NCI-H748 (cell line): ENCODE measurements around the gene SPDEF.

Source experiments
- DNase-seq: peaks from one replicate; lab custom pipeline; 2025; ENCODE audit not compliant: unreplicated experiment; lab: John Stamatoyannopoulos, UW

SPDEF gene

DNA sequence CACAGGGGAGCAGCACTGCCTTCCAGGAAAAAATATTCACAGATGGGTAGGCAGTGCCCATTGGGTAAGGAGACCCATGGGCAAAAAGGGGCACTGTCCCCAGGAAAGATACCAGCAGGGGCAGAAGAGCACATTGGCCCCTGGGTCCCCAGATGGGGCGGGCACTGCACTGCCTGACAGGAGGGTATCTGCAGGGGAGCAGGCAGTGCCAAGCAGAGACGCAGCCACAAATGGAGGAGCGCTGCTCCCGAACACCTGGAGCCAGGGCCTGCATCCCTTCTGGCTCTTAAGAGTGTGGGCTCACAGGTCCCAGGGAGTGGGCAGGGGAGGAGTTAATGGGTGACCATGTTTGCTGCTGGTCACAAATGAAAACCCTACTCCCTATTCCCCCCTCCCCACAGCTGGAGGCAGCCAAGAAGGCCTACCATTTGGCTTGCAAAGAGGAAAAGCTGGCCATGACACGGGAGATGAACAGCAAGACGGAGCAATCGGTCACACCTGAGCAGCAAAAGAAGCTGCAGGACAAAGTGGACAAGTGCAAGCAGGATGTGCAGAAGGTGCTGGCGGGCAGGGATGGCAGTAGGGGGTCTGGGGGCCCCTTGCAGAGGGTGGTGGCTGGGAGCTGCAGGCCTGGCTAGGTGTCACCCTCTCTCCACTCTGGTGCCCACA is 27.0 kb downstream of the SPDEF start:
- DNase-seq = no peak

- peak; percentile 26 for DNase-seq
These were observed 28.1 kb downstream of the SPDEF start for GRCh38 chr6:34527751-34528670.

DNA sequence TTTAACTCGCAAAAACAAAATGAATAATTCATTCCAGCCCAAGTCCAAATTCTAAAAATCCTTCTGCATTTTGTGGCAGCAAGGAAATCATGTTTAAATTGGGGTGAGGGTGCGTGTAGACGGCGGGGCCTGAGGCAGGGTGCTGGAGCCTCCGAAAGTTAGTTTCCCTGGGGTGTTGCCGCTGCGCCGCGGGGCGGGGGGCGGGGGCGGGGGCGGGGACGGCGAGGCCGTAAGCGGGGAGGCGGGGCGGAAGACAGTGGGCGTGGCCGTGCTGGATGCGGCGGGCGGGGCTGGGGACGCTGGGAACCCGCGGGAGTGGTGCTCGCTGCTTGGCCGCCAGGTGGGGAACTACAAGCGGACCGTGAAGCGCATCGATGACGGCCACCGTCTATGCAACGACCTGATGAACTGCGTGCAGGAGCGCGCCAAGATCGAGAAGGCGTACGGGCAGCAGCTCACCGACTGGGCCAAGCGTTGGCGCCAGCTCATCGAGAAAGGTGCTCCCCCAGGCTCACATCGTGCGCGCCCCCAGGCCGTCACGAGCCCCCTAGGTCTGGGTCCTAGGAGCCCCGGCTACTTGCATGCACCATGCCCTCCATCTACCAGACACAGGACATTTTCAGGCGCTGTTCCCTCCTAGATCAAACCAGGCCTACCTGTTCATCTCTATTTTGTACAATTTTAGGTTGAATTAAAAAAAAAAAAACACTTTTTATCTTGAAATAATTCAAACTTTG is 29.0 kb downstream of the SPDEF start:
- DNase-seq = peak; percentile 96

- DNase-seq = no peak
These were observed 29.7 kb downstream of the SPDEF start for GRCh38 chr6:34526241-34526972.

- DNase-seq = no peak
These were observed 30.5 kb downstream of the SPDEF start for GRCh38 chr6:34525431-34526175.

GRCh38 chr6:34524971-34525370 is 31.2 kb downstream of the SPDEF start:
- DNase-seq = no peak

DNA sequence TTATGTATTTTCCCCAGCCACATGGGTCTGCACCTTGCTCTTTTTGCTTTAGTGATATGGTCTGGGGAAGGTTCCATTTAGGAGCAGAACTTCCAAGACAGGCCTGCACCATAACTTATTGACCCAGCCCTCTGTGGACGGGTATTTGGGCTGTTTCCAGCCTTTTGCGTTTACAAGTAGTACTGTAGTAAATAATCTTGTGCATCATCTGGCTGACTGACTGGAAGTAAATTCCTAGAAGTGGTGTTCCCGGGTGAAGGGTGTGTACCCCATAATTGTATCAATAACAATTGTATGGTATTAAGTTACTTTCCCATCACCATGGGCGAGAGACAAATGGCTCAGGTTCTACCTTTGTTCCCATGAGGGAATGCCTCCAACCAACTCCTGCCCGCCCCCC is 31.6 kb downstream of the SPDEF start:
- no peak for DNase-seq

DNA sequence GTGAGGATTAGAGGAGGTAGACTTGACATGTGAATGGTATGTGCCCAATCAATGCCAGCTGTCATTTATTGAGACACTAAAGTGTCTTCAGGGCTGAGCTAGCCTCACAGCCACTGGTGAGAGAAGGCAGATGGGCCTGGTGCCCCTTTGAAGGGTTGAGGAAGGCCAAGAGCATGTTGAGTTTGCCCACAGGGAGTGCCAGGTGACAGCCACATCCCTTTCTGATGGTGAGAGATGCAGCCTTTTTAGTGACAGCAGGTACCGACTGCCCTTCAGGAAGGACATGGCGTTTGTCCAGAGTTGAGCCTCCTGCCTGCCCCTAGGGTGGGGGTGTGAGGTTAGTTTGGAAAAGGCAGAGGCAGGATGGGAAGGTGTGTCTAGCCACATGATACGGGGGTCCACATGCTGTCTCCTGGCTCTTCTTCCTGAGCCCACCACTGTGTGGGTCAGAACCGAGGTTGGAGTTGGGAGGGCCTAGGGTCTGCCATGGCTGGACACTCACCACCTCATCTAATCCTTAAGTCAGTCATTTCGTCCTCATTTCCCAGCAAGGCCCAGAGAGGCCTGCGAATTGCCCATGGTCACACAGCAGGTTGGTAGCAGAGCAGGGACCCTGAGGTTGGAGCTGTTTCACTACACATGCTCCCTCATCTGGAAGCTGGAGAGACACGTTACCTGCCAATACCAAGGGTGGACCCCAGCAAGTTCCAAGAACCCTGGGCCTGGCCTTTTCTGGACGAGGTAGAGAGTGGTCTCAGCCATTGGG is 32.5 kb downstream of the SPDEF start:
- no peak for DNase-seq

- no peak for DNase-seq
These were observed 33.4 kb downstream of the SPDEF start for GRCh38 chr6:34522761-34523160.

GRCh38 chr6:34521463-34522285 is 34.5 kb downstream of the SPDEF start:
- DNase-seq = no peak

DNA sequence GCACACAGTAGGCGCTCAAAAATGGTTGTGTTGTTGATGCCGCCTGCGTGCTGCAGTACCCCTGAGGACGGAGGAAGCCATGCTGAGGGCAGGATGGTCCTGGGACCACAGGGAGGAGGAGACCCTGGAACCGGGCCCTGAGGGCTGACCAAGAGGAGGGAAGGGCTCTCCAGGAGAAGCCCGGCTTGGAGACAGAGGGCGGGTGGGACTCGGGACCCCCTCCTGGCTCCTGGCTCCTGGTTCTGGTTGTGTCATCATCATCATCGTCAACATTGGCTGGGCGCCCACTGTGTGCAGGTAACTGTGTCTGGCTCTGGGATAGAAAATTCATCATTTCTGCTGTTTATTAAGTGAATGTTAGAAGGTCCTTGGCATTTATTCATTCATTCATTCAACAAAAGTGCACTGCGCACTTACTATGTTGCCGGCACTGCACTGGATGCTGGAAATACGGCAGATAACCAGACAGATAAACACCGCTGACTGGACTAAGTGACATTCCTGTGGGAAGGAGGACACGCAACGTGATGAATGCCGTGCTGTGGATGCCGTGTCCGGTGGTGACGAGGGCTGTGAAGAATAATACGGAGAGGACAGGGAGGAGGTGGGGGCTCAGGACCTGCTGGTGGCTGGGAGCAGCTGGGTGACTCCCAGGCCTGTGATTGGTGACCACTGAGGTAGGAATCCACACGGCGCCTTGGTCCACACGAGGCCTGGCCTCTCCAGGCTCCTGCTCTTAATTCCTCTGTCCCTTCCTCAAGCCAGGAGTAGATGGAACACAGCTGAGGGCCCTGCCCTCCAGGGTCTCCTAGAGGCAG is 35.3 kb downstream of the SPDEF start:
- no peak for DNase-seq

GRCh38 chr6:34519971-34520644 is 36.0 kb downstream of the SPDEF start:
- no peak for DNase-seq

DNA sequence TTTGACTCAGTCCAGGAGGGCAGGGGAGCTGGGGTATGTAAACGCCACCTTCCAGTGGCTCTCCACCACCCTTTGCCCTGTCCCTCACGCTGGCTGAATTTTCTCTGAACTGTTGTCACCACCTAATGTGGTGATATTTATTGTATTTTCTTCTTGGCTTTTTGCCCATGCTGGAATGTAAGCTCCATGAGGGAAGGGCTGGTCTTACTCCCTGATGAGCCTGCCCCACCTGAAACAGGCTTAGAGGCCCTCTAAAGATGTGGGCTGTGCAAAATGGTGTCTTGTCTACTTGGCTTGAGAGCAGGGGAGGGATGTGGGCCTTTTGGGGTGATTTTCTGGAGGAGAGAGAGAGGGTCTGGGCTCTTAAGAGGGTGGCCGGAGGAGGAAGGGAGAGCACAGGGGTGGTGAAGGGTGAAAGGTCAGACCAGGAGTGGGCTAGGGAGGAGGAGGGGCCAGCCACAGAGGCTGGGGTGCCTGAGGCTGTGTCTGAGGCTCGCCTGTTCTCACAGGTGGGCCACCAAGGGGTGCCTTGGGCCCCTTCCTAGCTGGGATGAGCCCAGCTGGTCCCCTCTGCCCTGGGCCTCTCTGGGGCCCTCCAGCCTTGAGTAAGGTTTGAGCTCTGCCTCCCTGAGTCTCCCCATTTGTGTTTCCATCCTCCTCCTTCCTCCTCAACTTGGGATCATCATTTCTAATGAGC is 37.3 kb downstream of the SPDEF start:
- no peak for DNase-seq

- DNase-seq = no peak
These were observed 38.2 kb downstream of the SPDEF start for GRCh38 chr6:34517966-34518365.

DNA sequence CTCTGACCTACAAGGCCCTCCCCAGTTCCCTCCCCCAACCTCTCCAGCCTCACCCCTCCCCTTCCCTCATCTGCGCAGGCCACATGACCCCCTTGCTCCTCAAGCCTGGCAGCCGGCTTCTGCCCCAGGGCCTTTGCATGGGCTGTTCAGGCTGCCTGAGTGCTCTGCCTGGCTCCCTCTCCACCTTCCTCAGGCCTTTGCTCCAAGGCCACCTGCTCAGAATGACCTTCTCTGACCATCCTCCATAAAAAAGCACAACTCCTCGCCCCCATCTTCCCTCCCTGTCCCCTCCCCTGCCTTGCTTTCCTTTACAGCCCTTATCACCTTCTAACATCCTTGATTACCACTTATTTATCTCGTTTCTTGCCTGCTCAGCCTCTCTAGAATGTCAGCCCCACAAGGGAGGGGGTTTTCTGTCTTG is 38.7 kb downstream of the SPDEF start:
- no peak for DNase-seq

DNA sequence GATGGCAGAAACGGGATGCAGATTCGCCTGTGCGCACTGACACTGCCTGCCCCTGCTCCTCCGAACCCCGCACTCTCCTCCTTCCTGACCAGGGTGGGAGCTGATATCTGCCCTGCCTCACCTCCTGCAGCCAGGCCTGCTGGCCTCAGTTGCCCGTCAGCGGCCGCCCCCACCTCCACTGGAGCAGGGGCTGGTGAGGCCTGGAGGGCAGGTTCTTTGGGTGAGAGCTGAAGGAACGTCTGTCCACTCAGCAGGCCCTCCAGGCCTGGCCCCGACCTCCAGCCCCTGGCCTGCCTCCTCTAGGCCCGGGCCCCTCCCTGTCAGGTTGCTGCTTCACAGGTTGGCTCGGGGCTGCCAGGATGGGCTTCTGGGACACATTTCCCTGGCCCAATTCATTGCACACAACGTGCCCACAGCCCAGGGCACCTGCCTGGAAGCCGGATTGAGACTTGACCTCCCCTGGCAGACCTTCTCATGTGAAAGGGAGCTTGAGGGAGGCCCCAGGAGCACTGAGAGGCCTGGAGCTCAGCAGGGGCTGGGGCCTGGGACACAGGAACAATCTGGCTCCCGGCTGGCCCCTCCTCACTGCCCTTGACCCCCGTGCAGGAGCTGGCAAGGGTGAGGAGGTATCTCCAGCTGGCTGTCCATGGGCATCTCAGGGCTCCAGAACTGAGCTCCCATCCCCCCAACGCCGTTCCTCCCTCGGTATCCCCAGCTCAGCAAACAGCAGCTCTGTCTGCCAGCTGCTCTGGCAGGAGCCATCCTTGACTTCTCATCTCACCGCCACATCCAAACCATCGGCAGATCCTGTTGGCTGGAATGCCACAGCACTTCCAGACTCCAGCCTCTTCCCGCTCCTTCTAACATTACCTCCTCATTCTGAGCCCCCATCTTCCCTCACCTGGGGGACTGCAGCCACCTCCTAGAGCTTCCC is 39.5 kb downstream of the SPDEF start:
- DNase-seq = no peak
